ENCODE data around the gene CACNA1G. TPM values are rescaled to one million over a fixed set of nuclear protein-coding genes. Genes with fewer than 3 reads are reported as not detected.

CACNA1G gene
- total RNA-seq, 1 donor from 2014 or later: 0.13 TPM

DNA sequence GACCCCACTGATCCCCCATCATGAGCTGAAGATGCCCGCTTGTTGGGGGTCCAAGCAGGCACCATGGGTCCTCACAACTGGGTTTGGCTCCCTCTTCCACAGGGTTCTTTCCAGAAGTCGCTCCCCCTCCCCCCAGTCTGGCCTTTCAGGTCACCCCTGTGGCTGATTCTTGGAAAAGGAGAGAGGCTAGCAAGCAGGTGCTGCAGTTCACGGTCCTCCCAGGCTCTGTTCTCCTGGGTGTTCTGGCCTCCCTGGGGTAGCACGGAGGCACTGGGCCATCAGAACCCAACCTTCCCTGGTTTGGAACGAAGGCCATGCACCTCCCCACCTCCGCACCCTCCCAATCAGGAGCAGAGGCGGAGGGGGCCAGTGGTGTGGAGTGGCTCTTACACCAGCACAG is 18.9 kb downstream of the CACNA1G start:
- DNase-seq (ENCODE audit: low spot score): no peak
- intact Hi-C loops (cut with DNase I): no loop called here

DNA sequence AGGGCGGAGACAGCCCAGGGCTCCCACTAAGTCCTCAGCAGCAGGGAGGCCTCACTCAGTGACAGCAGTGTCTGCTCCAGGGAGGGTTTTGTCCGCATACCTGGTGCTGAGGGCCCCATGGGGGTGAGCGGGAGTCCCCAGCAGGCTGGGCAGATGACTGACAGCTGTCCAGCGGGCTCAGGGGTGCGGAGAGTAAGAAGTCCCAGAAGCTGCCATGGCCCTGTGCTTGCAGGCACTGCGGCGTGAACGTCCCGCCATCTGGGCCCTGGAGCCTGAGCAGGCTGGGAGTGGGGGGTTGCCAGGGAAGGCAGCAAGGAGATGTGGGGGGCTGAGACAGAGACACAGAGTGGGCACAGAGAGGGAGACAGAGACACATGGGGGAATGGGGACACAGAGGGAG is 20.1 kb downstream of the CACNA1G start:
- intact Hi-C loops (cut with DNase I): no loop called here
- DNase-seq (ENCODE audit: low spot score): no peak

- no peak for DNase-seq (ENCODE audit: low spot score)
- intact Hi-C loops (cut with DNase I): no loop called here
These were observed 20.8 kb downstream of the CACNA1G start for GRCh38 chr17:50581316-50581715.

GRCh38 chr17:50582741-50583140 is 22.2 kb downstream of the CACNA1G start:
- DNase-seq (ENCODE audit: low spot score): no peak
- intact Hi-C loops (cut with DNase I): no loop called here

GRCh38 chr17:50583641-50584040 is 23.1 kb downstream of the CACNA1G start:
- intact Hi-C loops (cut with DNase I): no loop called here
- no peak for DNase-seq (ENCODE audit: low spot score)

GRCh38 chr17:50584116-50584515 is 23.6 kb downstream of the CACNA1G start:
- intact Hi-C loops (cut with DNase I): no loop called here
- no peak for DNase-seq (ENCODE audit: low spot score)

DNA sequence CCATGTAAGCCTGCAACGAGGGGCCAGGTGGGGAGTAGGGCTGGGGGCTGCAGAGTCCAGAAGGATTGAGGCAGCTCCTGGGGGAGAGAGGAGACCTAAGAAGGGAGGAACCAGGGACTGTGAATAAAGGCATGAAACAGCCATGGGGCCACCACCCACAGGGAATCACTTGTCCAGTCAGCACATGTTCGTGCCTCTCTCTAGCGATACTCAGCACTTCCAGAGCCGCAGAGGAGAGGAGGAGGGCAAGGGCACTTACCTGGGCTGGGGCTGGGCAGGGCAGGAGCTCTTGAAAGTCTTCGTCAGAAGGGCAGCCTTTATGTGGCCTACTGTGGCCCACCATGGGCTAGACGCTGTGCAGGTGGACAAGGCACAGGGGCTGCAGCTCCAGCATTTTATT is 24.2 kb downstream of the CACNA1G start:
- DNase-seq (ENCODE audit: low spot score): no peak
- intact Hi-C loops (cut with DNase I): no loop called here

DNA sequence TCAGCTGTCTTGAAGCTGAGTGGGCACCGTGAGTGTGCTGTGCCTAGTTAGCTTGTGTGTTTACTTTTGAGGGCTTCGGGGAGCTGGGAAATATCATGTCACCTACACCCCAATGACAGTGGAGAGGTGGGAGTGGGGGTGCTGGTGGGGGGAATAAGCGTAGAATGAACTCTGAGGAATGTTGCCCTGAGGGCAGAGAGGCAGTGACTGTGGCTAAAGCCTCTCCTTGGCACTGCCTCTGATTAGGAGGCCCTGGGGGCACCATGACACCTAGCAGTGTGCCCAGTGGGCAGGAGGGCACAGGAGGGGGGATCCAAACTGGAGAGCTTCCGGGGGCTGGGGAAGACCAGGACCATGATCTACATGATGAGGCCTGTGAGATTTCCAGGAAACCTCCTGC is 24.8 kb downstream of the CACNA1G start:
- DNase-seq (ENCODE audit: low spot score): no peak

DNA sequence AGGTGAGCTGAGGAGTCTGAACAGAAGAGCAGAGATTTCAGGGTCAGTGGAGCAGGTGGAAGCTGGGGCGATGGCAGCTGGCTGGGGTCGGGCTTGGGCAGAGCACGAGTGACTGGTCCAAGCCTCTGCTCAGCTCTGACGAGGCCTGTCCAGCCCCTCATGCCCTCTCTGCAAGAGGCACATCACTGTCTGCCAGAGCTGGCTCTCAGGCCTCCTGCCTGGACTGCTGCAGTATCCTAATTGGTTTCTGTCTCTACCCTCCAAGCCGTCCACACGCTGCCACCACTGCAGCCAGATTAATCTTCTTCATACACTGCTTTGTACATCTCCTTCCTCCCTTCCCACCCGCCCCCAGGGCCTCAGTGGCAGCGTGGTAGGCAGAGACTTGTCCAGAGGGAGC is 25.4 kb downstream of the CACNA1G start:
- no peak for DNase-seq (ENCODE audit: low spot score)
- intact Hi-C loops (cut with DNase I): no loop called here

More for the DNA sequence above, 24.8 kb downstream of the CACNA1G start:
- intact Hi-C loops (cut with DNase I): no loop called here

DNA sequence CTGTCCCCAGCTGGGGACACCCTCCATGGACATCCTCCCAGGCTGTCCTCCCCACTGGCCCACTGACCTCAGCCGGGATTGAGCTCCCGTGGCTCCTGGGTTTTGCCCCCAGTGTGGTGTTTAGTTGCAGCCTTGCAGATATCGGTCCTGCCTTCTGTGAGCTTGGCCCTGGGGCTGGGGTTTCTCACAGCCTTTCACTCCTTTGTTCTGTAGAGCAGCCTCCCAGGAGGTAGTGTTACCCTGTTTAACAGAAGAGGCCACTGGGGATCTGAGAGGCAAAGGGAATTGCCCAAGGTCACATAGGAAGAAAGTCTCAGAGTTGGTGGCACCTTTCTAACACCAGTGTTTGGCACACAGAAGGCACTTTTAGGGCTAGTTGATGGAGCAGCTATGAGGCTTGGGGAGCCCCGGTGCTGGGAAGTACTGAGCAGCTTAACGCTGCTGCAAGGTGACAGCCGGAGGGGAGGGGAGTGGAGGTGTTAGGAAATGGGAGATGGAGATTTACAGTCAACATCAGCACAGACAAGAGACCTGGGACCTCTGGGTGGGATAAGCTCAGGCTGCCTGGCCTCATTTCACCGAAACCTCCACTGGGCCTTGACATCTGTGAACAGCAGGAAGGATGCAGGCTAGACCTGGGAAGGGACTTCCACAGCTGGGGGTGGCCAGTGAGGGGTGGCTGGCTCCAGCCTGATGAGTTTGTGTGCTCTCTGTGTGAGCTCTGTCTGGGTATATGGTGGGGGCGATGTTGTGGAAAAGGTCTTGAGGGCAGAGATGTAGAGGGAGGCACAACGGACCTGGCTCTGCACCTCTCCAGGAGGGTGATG is 26.1 kb downstream of the CACNA1G start:
- no peak for DNase-seq (ENCODE audit: low spot score)
- intact Hi-C loops (cut with DNase I): no loop called here

GRCh38 chr17:50587571-50587970 is 27.1 kb downstream of the CACNA1G start:
- intact Hi-C loops (cut with DNase I): no loop called here
- DNase-seq (ENCODE audit: low spot score): no peak

GRCh38 chr17:50588391-50589049 is 28.0 kb downstream of the CACNA1G start:
- intact Hi-C loops (cut with DNase I): no loop called here
- no peak for DNase-seq (ENCODE audit: low spot score)

DNA sequence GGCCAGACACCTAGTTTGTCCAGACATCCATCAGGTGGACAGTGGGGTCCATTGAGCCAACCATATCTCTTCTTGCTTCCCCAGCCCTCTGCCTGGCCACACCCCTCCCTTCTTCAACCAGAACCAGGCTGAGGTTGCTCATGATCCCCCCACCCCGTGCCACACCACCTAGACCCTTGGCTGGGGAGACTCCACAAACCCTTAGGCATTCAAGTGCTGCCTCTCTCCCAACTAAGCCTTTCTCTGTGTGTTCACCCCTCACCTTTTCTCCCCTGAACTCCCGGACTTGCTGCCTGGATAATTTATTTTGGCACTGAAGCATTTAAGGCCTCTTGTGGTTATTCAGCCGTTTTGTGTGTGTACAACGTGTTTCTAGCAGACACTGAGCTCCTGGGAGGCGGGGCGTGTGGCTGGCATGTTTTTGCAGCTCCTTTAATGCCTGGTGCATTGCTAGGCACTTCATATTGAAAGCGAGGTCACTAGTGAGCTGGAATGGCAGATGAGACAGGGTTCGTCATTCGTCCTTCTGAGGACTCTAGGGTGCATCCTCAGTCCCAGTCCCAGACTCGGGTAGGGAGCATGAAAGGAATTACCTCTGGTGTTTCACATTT is 28.7 kb downstream of the CACNA1G start:
- DNase-seq (ENCODE audit: low spot score): no peak
- intact Hi-C loops (cut with DNase I): no loop called here

- intact Hi-C loops (cut with DNase I): no loop called here
- DNase-seq (ENCODE audit: low spot score): no peak
These were observed 30.6 kb downstream of the CACNA1G start for GRCh38 chr17:50590946-50591737.

GRCh38 chr17:50593321-50593720 is 32.8 kb downstream of the CACNA1G start:
- intact Hi-C loops (cut with DNase I): no loop called here

DNA sequence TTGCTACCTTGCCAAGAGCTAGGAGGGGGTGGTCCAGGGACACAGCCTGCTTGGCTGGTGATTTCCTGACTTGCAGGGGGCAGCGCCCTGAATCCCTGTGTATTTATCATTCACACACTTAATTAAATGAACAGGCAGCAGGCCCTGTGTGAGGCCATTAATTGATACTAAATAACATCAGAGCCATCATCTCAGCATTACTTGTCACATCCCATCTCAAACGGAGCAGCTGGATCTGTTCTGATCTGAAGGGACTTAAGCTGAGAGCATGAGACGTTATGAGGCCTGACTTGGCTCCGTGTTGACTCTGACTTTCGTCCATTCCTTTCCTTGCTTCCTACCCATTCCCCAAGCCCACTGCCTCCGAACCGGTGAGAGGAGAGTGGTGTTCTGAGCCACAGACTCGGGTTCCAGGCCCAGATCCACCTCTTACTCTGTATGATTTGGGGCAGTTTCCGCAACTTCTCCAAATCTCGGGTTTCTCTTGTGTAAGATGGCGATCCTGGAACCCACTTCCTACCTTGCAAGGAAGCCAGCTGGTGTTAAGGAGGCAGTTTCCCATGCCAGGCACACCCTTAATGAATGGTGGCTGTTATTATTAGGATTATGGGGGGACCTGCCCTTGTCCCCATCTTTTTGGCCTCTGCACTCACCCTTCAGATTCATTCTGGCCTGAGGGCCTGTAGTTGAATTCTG is 33.8 kb downstream of the CACNA1G start:
- intact Hi-C loops (cut with DNase I): no loop called here
- DNase-seq (ENCODE audit: low spot score): no peak

More at GRCh38 chr17:50593321-50593720, 32.8 kb downstream of the CACNA1G start:
- DNase-seq (ENCODE audit: low spot score): no peak

DNA sequence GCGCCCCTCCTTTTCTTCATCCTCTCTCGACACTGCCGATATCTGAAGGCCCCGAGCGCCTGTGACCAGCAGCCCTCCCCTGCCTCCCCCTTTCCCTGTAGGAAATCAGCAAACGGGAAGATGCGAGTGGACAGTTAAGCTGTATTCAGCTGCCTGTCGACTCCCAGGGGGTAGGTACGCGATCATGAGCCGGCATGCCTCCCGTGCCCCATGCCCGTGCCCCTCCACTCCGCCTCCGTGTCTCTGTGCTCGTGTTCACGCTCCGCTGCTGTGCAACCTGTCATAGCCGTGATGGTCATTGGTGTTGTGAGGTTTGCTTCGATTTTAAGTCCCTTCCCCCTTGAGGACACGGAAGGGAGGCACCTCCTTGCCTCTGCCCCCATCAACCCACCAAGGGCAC is 34.4 kb downstream of the CACNA1G start:
- DNase-seq (ENCODE audit: low spot score): no peak
- intact Hi-C loops (cut with DNase I): no loop called here

- DNase-seq (ENCODE audit: low spot score): no peak
- intact Hi-C loops (cut with DNase I): no loop called here
These were observed 35.9 kb downstream of the CACNA1G start for GRCh38 chr17:50596191-50597037.

DNA sequence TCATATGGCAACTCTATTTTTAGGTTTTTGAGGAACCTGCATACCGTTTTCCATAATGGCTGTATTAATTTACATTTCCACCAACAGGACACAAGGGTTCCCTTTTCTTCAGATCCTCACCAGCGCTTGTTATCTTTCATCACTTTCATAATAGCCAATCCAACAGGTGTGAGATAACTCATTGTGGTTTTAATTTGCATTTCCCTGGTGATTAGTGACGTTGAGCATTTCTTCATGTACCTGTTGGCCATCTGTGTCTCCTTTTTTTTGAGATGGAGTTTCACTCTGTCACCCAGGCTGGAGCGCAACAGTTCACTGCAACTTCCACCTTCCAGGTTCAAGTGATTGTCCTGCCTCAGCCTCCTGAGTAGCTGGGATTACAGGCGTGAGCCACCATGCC is 38.0 kb downstream of the CACNA1G start:
- no peak for DNase-seq (ENCODE audit: low spot score)
- intact Hi-C loops (cut with DNase I): no loop called here
